Panc1 (cell line): ENCODE data around the gene C1orf198. TPM values are rescaled to one million over a fixed set of nuclear protein-coding genes. Genes with fewer than 3 reads are reported as not detected.

Experiments
- ATAC-seq: fragments of 200-7000 bp; cut with Tn5 transposase; 2 replicates; pipeline ENCODE4 v1.9.1; 2020; ENCODE audit warnings: mild to moderate bottlenecking, moderate library complexity
- BruUV-seq: library from RNA; stranded (reverse); fragments of 400-500 nt; replicated peaks from 2 replicates; lab custom pipeline; 2021; lab: Mats Ljungman, UMichigan
- CTCF ChIA-PET: fragments of 300-600 bp; sonication (Branson Sonifier 250); formaldehyde crosslinking; loops from one replicate; lab custom pipeline; 2022; ENCODE audit warnings: antibody characterized with exemption; lab: Charles Lee
- POLR2A ChIA-PET: fragments of 300-600 bp; sonication (Branson Sonifier 250); formaldehyde crosslinking; loops from one replicate; lab custom pipeline; 2022; ENCODE audit warnings: antibody characterized with exemption; lab: Charles Lee
- DNase-seq: peaks from one replicate; pipeline ENCODE4 v3.0.0-alpha.2; 2010; ENCODE audit warnings: low read depth, low spot score
- H3K27ac ChIP-seq: 2 replicates; pipeline ENCODE4 v1.5.1; 2011; ENCODE audit warnings: mild to moderate bottlenecking, low read length, inconsistent platforms
- H3K27me3 ChIP-seq: fragments of 200-500 bp; sonication (Bioruptor generic); 2 replicates; pipeline ENCODE4 v1.6.0; 2014; ENCODE audit warnings: low read length, inconsistent platforms; ENCODE audit not compliant: control insufficient read depth, insufficient read depth
- H3K36me3 ChIP-seq: fragments of 200-500 bp; sonication (Bioruptor generic); 2 replicates; pipeline ENCODE4 v1.5.1; 2014; ENCODE audit warnings: inconsistent platforms, mild to moderate bottlenecking, low read length, moderate library complexity; ENCODE audit not compliant: control insufficient read depth, insufficient read depth
- H3K4me1 ChIP-seq: 2 replicates; pipeline ENCODE4 v1.5.1; 2011; ENCODE audit warnings: inconsistent platforms, mild to moderate bottlenecking, low read length, moderate library complexity; ENCODE audit not compliant: control insufficient read depth, insufficient read depth
- H3K4me3 ChIP-seq, 2 experiments: 2 replicates each; pipeline ENCODE4 v1.5.1; 2011 to 2012; ENCODE audit warnings: low read depth in 2 of 2, low read length in 2 of 2, mild to moderate bottlenecking in 2 of 2, inconsistent platforms in 1 of 2, moderate library complexity in 1 of 2
- H3K9me3 ChIP-seq: fragments of 200-500 bp; sonication (Bioruptor generic); 2 replicates; pipeline ENCODE4 v1.5.1; 2014; ENCODE audit warnings: low read depth, mild to moderate bottlenecking, inconsistent platforms, low read length, moderate library complexity; ENCODE audit not compliant: control insufficient read depth, insufficient read depth
- CTCF ChIP-seq: fragments of 450-650 bp; IDR thresholded peaks from 2 replicates; pipeline ENCODE4 v1.5.1; 2017; ENCODE audit warnings: mild to moderate bottlenecking
- POLR2AphosphoS5 ChIP-seq: IDR thresholded peaks from 2 replicates; pipeline ENCODE4 v1.6.1; 2012; ENCODE audit warnings: mild to moderate bottlenecking, low read depth, low read length, moderate library complexity
- REST ChIP-seq, 2 experiments: IDR thresholded peaks; 2 replicates each; pipeline ENCODE4 v1.6.1; 2011 to 2012; ENCODE audit warnings: low read depth in 2 of 2, control low read depth in 1 of 2, low read length in 1 of 2, mild to moderate bottlenecking in 1 of 2, moderate library complexity in 1 of 2; ENCODE audit not compliant: insufficient read depth in 1 of 2
- SIN3A ChIP-seq: IDR thresholded peaks from 2 replicates; pipeline ENCODE4 v1.6.1; 2012; ENCODE audit warnings: low read depth, mild to moderate bottlenecking, low read length, moderate library complexity, borderline replicate concordance; ENCODE audit not compliant: insufficient read depth
- TCF7L2 ChIP-seq: IDR thresholded peaks from 2 replicates; pipeline ENCODE4 v1.6.1; 2011; ENCODE audit warnings: mild to moderate bottlenecking, low read depth, low read length, inconsistent platforms
- in situ Hi-C: cut with HindIII; loops from 2 replicates; pipeline ENCODE4 v1.10.0; 2016; ENCODE audit warnings: low sequenced_read_pairs, low pct_unique_long_range_greater_than_20kb
- intact Hi-C: fragments of 100-400 bp; cut with micrococcal nuclease; formaldehyde crosslinking; loops from one replicate; pipeline ENCODE4 v1.10.0; 2022; ENCODE audit not compliant: unreplicated experiment
- total RNA-seq: library from RNA; stranded (reverse); gene quantifications from one replicate; pipeline ENCODE4 v1.2.1, GENCODE V29; 2021; ENCODE audit not compliant: unreplicated experiment

C1orf198 gene
- total RNA-seq, 1 experiment from 2014 or later, result 33.6 TPM

GRCh38 chr1:230831771-230832170 lies 36.5 kb downstream of the C1orf198 start:
- ATAC-seq (no peak), DNase-seq (no peak)
- BruUV-seq, result no TSS peak
- Histone ChIP-seq H3K36me3 (no peaks in the 10 kb centered on the region), H3K27ac (no peak overlapping the region), H3K4me3 (no peak overlapping the region), H3K27me3 (no peaks in the 10 kb centered on the region), H3K4me1 (no peaks in the 10 kb centered on the region), H3K9me3 (no peaks in the 10 kb centered on the region)
- in situ Hi-C loops (no loop called here), intact Hi-C loops (no loop called here)
- TF ChIP-seq REST (IDR thresholded peaks at IDR 0.05; ENCODE audit: insufficient read depth in 1 of 2, low read depth in 2 of 2, low read length in 1 of 2) (no peak), POLR2AphosphoS5 (no peak), CTCF (no peak), SIN3A (no peak), TCF7L2 (no peak)
- ChIA-PET CTCF (no interaction called here), POLR2A (no interaction called here)

- TF ChIP-seq SIN3A, result no peak
- TF ChIP-seq POLR2AphosphoS5, result no peak
- TF ChIP-seq REST (IDR thresholded peaks at IDR 0.05; ENCODE audit: insufficient read depth in 1 of 2, low read depth in 2 of 2, low read length in 1 of 2), result no peak
- TF ChIP-seq TCF7L2, result no peak
- TF ChIP-seq CTCF, result no peak
- no TSS peak for BruUV-seq
- no peak overlapping the region for H3K4me3 ChIP-seq
- peaks cover 21% of the 10 kb centered on the region for H3K4me1 ChIP-seq
- H3K27me3 ChIP-seq, result no peaks in the 10 kb centered on the region
- no peaks in the 10 kb centered on the region for H3K9me3 ChIP-seq
- ATAC-seq, result no peak
- ChIA-PET POLR2A (no interaction called here), CTCF (interaction anchor here (0.6 kb wide), 1 partner anchor 139 kb away, joined by 3 read pairs; no protein-coding TSS in a partner anchor)
- no peak overlapping the region for H3K27ac ChIP-seq
- in situ Hi-C loops, result no loop called here
- intact Hi-C loops, result no loop called here
- no peak for DNase-seq
- H3K36me3 ChIP-seq, result no peaks in the 10 kb centered on the region
Observed at GRCh38 chr1:230828421-230828820, 39.9 kb downstream of the C1orf198 start.
